Measurements from ENCODE around the gene SSC4D. TPM values are rescaled to one million over a fixed set of nuclear protein-coding genes. Genes with fewer than 3 reads are reported as not detected.

SSC4D gene
- total RNA-seq, 1 donor from 2014 or later: 6.0 TPM

- Mint-ChIP-seq H3K9me3 (ENCODE audit: unreplicated experiment) (no peaks in the 10 kb centered on the region), H3K4me3 (ENCODE audit: unreplicated experiment) (peak overlapping the region; percentile 98), H3K27ac (ENCODE audit: unreplicated experiment) (peak overlapping the region; percentile 95), H3K4me1 (ENCODE audit: low read depth, unreplicated experiment) (peaks cover 27% of the 10 kb centered on the region), H3K27me3 (ENCODE audit: low read depth, unreplicated experiment) (no peaks in the 10 kb centered on the region), H3K36me3 (ENCODE audit: low read depth, unreplicated experiment) (peaks cover 27% of the 10 kb centered on the region)
- DNase-seq (ENCODE audit: low read depth) (no peak), FAIRE-seq (no peak)
- Histone ChIP-seq H3K79me2 (ENCODE audit: insufficient read depth, low read length) (peaks cover 70% of the 10 kb centered on the region), H2AFZ (ENCODE audit: low read depth, low read length) (no peak overlapping the region), H3K4me3 (ENCODE audit: insufficient read depth, low read depth, low read length) (peak overlapping the region; percentile 95), H3K27ac (ENCODE audit: low read depth, low read length) (peak overlapping the region; percentile 99), H3K4me2 (ENCODE audit: low read length) (peak overlapping the region; percentile 87), H3K4me1 (ENCODE audit: insufficient read depth, low read length) (peaks cover 19% of the 10 kb centered on the region), H3K9ac (ENCODE audit: low read length) (peak overlapping the region; percentile 95), H3K9me3 (ENCODE audit: insufficient read depth, low read depth, low read length) (no peaks in the 10 kb centered on the region), H3K36me3 (ENCODE audit: insufficient read depth, low read length) (peaks cover 16% of the 10 kb centered on the region), H4K20me1 (ENCODE audit: insufficient read depth, low read length) (peaks cover 63% of the 10 kb centered on the region), H3K27me3 (ENCODE audit: insufficient read depth, low read length) (no peaks in the 10 kb centered on the region)
- TF ChIP-seq EZH2 (IDR thresholded peaks at IDR 0.05; ENCODE audit: insufficient read depth, low read length): no peak
- TF ChIP-seq, protein P1, sequence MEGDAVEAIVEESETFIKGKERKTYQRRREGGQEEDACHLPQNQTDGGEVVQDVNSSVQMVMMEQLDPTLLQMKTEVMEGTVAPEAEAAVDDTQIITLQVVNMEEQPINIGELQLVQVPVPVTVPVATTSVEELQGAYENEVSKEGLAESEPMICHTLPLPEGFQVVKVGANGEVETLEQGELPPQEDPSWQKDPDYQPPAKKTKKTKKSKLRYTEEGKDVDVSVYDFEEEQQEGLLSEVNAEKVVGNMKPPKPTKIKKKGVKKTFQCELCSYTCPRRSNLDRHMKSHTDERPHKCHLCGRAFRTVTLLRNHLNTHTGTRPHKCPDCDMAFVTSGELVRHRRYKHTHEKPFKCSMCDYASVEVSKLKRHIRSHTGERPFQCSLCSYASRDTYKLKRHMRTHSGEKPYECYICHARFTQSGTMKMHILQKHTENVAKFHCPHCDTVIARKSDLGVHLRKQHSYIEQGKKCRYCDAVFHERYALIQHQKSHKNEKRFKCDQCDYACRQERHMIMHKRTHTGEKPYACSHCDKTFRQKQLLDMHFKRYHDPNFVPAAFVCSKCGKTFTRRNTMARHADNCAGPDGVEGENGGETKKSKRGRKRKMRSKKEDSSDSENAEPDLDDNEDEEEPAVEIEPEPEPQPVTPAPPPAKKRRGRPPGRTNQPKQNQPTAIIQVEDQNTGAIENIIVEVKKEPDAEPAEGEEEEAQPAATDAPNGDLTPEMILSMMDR (IDR thresholded peaks at IDR 0.05; ENCODE audit: insufficient read depth, low read depth, low read length): no peak
Measured at GRCh38 chr7:76356823-76357222, 52.7 kb downstream of the SSC4D start.

DNA sequence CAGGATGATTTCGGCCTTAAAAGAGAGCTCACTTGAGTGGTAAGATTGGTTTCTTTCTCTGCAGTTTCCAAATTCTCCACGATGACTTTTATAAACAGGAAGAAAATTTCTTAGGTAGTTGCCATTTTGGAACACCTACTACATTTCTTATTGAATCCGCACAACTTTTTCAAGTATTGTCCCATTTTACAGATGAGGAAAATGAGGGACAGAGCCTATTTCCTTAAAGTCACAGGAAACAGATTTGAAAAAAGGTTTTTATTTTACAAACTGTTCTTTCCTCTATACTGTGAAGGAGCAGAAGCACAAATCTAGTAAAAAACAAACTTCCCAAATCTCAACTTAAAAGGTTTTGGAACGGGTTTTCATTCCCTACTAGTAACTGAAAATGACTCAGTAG, 53.4 kb downstream of the SSC4D start:
- H3K36me3 ChIP-seq (ENCODE audit: insufficient read depth, low read length): peaks cover 16% of the 10 kb centered on the region
- H3K9me3 ChIP-seq (ENCODE audit: insufficient read depth, low read depth, low read length): no peaks in the 10 kb centered on the region

More for the DNA sequence above, 53.4 kb downstream of the SSC4D start:
- no peak for DNase-seq (ENCODE audit: low read depth)
- H3K27ac Mint-ChIP-seq (ENCODE audit: unreplicated experiment): peak overlapping the region; percentile 50
- H3K79me2 ChIP-seq (ENCODE audit: insufficient read depth, low read length): peaks cover 77% of the 10 kb centered on the region
- peak overlapping the region; percentile 87 for H3K4me2 ChIP-seq (ENCODE audit: low read length)
- no peak overlapping the region for H3K9ac ChIP-seq (ENCODE audit: low read length)
- no peaks in the 10 kb centered on the region for H3K9me3 Mint-ChIP-seq (ENCODE audit: unreplicated experiment)
- H3K27me3 ChIP-seq (ENCODE audit: insufficient read depth, low read length): no peaks in the 10 kb centered on the region
- no peaks in the 10 kb centered on the region for H3K27me3 Mint-ChIP-seq (ENCODE audit: low read depth, unreplicated experiment)
- peak overlapping the region; percentile 98 for H3K4me3 Mint-ChIP-seq (ENCODE audit: unreplicated experiment)
- peaks cover 71% of the 10 kb centered on the region for H4K20me1 ChIP-seq (ENCODE audit: insufficient read depth, low read length)
- H3K4me1 ChIP-seq (ENCODE audit: insufficient read depth, low read length): peaks cover 26% of the 10 kb centered on the region
- no peak for FAIRE-seq
- H3K4me3 ChIP-seq (ENCODE audit: insufficient read depth, low read depth, low read length): peak overlapping the region; percentile 95
- no peak overlapping the region for H2AFZ ChIP-seq (ENCODE audit: low read depth, low read length)
- no peak for TF ChIP-seq EZH2 (IDR thresholded peaks at IDR 0.05; ENCODE audit: insufficient read depth, low read length)
- TF ChIP-seq, protein P1 (IDR thresholded peaks at IDR 0.05; ENCODE audit: insufficient read depth, low read depth, low read length): no peak
- peaks cover 32% of the 10 kb centered on the region for H3K36me3 Mint-ChIP-seq (ENCODE audit: low read depth, unreplicated experiment)
- H3K27ac ChIP-seq (ENCODE audit: low read depth, low read length): no peak overlapping the region
- H3K4me1 Mint-ChIP-seq (ENCODE audit: low read depth, unreplicated experiment): peaks cover 34% of the 10 kb centered on the region
